Suprapubic skin (tissue), 4 donors: ENCODE results near the gene TMEM91. TPM values are rescaled to one million over a fixed set of nuclear protein-coding genes. Genes with fewer than 3 reads are reported as not detected.

Experiments used
- DNase-seq, 2 donors: peaks; one replicate each; pipeline ENCODE4 v3.0.0-alpha.2; 2019; ENCODE audit warnings: low spot score in 2 of 2
- H3K27ac ChIP-seq: fragments of 200-600 bp; sonication (generic); one replicate; pipeline ENCODE4 v1.5.1; 2019
- H3K27me3 ChIP-seq: fragments of 200-600 bp; sonication (generic); one replicate; pipeline ENCODE4 v1.5.1; 2019
- H3K36me3 ChIP-seq: fragments of 200-600 bp; sonication (generic); one replicate; pipeline ENCODE4 v1.5.1; 2019
- H3K4me1 ChIP-seq: fragments of 200-600 bp; sonication (generic); one replicate; pipeline ENCODE4 v1.5.1; 2019
- H3K4me3 ChIP-seq: fragments of 200-600 bp; sonication (generic); one replicate; pipeline ENCODE4 v1.5.1; 2019; ENCODE audit warnings: mild to moderate bottlenecking
- H3K9me3 ChIP-seq: fragments of 200-600 bp; sonication (generic); one replicate; pipeline ENCODE4 v1.5.1; 2019
- EP300 ChIP-seq: sonication (generic); formaldehyde crosslinking; IDR thresholded peaks from one replicate; pipeline ENCODE4 v1.6.1; 2017; ENCODE audit warnings: antibody characterized with exemption
- POLR2A ChIP-seq, 2 donors: fragments of 450-650 bp; IDR thresholded peaks; one replicate each; pipeline ENCODE4 v1.6.1; 2017; ENCODE audit warnings: antibody characterized with exemption in 2 of 2, mild to moderate bottlenecking in 2 of 2, moderate library complexity in 2 of 2
- POLR2AphosphoS5 ChIP-seq, 3 donors: sonication (generic); formaldehyde crosslinking; IDR thresholded peaks; one replicate each; pipeline ENCODE4 v1.6.1; 2017; ENCODE audit warnings: antibody characterized with exemption in 3 of 3
- WGBS: methylation state at CpG from one replicate; pipeline ENCODE4 v1.1.5; 2018; 5-methylcytosine and 5-hydroxymethylcytosine counted together
- total RNA-seq, 4 donors: library from RNA; depleted of rRNA; stranded (reverse); fragments of >200 nt; gene quantifications; one replicate each; pipeline ENCODE4 v1.1.0, GENCODE V29; 2016
- TF ChIP-seq, protein P1 (sequence below), 2 donors: fragments of 200-600 bp in 1 of 2; fragments of 450-650 bp in 1 of 2; sonication (generic) in 1 of 2; IDR thresholded peaks; one replicate each; pipeline ENCODE4 v1.5.1; 2016 to 2019; ENCODE audit warnings: antibody characterized with exemption in 2 of 2, mild to moderate bottlenecking in 1 of 2, moderate library complexity in 1 of 2

Gene TMEM91
- total RNA-seq, 4 donors from 2014 or later = 29.6 to 109 (median 88.1) TPM

- Histone ChIP-seq H3K9me3 (no peaks in the 10 kb centered on the region), H3K36me3 (peaks cover 15% of the 10 kb centered on the region), H3K27ac (peak overlapping the region; percentile 39), H3K4me1 (peaks cover 58% of the 10 kb centered on the region), H3K27me3 (no peaks in the 10 kb centered on the region), H3K4me3 (peak overlapping the region; percentile 69)
- no peak for DNase-seq
- WGBS = 5% methylated on average over 22 of the region's 22 CpGs
- TF ChIP-seq EP300 (no peak), POLR2A (IDR thresholded peaks at IDR 0.05) (no peak), POLR2AphosphoS5 (IDR thresholded peaks at IDR 0.05) (no peak)
- TF ChIP-seq, protein P1, sequence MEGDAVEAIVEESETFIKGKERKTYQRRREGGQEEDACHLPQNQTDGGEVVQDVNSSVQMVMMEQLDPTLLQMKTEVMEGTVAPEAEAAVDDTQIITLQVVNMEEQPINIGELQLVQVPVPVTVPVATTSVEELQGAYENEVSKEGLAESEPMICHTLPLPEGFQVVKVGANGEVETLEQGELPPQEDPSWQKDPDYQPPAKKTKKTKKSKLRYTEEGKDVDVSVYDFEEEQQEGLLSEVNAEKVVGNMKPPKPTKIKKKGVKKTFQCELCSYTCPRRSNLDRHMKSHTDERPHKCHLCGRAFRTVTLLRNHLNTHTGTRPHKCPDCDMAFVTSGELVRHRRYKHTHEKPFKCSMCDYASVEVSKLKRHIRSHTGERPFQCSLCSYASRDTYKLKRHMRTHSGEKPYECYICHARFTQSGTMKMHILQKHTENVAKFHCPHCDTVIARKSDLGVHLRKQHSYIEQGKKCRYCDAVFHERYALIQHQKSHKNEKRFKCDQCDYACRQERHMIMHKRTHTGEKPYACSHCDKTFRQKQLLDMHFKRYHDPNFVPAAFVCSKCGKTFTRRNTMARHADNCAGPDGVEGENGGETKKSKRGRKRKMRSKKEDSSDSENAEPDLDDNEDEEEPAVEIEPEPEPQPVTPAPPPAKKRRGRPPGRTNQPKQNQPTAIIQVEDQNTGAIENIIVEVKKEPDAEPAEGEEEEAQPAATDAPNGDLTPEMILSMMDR (IDR thresholded peaks at IDR 0.05) = no peak
These were observed 25.5 kb upstream of the TMEM91 start for GRCh38 chr19:41350735-41351338.

- under 1% methylated on average over 49 of the region's 58 CpGs for WGBS
- peak overlapping the region; percentile 43 for H3K27ac ChIP-seq
- no peaks in the 10 kb centered on the region for H3K9me3 ChIP-seq
- no peak for TF ChIP-seq EP300
- peak in 1 of 2 donors; percentile 84 for DNase-seq
- peaks cover 8% of the 10 kb centered on the region for H3K36me3 ChIP-seq
- peaks cover 61% of the 10 kb centered on the region for H3K4me1 ChIP-seq
- peak overlapping the region; percentile 69 for H3K4me3 ChIP-seq
- H3K27me3 ChIP-seq = no peaks in the 10 kb centered on the region
These were observed 24.7 kb upstream of the TMEM91 start for GRCh38 chr19:41351339-41352245.

DNA sequence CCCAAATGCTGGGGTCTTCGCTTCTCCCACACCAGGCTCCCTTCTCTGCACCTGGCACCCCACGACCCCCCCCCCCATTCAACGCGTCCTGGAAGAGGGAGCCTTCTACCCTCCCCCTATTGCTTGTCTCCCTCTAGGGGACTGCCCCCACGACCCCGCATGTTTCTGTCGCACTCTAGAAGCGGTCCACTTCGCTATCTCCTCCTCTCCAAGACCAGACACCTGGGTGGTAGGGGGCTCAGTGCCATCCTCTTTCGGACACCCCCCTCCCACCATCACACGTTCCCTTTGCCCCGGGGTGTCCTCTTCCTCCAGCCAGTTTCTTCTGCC, 24.1 kb upstream of the TMEM91 start:
- no peaks in the 10 kb centered on the region for H3K9me3 ChIP-seq
- H3K4me1 ChIP-seq = peaks cover 67% of the 10 kb centered on the region
- H3K27me3 ChIP-seq = no peaks in the 10 kb centered on the region
- DNase-seq = no peak
- peak overlapping the region; percentile 69 for H3K4me3 ChIP-seq
- TF ChIP-seq POLR2A (IDR thresholded peaks at IDR 0.05) (no peak), POLR2AphosphoS5 (IDR thresholded peaks at IDR 0.05) (no peak)
- WGBS = under 1% methylated on average over 12 of the region's 12 CpGs
- peaks cover 7% of the 10 kb centered on the region for H3K36me3 ChIP-seq
- peak overlapping the region; percentile 43 for H3K27ac ChIP-seq

DNA sequence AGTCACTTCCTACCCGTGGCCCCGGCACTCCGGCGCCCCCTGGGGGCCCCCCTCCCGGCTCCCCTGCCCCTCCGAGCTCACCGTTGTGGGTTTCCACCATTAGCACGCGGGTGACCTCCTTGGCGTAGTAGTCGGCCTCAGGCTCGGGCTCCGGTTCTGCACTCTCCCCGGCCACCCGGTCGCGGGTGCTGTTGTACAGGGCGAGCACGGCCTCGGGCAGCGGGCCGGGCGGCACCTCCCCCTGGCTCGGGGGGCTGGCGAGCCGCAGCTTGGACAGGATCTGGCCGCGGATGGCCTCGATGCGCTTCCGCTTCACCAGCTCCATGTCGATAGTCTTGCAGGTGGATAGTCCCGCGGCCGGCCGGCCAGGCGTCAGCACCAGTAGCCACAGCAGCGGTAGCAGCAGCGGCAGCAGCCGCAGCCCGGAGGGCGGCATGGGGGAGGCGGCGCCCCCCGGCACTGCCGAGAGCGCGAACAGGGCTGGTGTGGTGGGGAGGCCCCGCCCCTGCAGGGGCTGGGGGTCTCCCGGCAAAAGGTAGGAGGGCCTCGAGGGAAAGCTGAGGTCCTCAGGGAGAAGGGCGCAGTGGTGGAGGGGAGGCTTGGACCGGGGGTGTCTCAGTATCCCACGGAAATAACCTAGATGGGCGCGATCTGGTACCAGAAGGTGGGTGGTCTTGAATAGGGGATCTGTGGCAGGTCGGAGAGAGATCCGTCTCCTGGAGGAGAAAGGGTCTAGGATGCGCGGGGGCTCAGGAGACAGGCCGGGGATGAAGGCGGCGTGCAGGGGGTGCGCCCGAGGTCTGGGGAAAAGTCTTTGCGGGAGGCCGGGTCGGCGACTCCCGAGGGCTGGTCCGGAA, 23.5 kb upstream of the TMEM91 start:
- H3K27me3 ChIP-seq = no peaks in the 10 kb centered on the region
- TF ChIP-seq EP300 = no peak
- no peak for TF ChIP-seq POLR2AphosphoS5 (IDR thresholded peaks at IDR 0.05)
- TF ChIP-seq, protein P1 (IDR thresholded peaks at IDR 0.05) = peak in 1 of 2 donors; percentile 29
- no peak for TF ChIP-seq POLR2A (IDR thresholded peaks at IDR 0.05)
- H3K4me3 ChIP-seq = peak overlapping the region; percentile 69
- WGBS = under 1% methylated on average over 38 of the region's 71 CpGs
- peaks cover 3% of the 10 kb centered on the region for H3K36me3 ChIP-seq
- peaks cover 69% of the 10 kb centered on the region for H3K4me1 ChIP-seq
- no peaks in the 10 kb centered on the region for H3K9me3 ChIP-seq
- H3K27ac ChIP-seq = peak overlapping the region; percentile 77
- DNase-seq = peak in 1 of 2 donors; percentile 79

DNA sequence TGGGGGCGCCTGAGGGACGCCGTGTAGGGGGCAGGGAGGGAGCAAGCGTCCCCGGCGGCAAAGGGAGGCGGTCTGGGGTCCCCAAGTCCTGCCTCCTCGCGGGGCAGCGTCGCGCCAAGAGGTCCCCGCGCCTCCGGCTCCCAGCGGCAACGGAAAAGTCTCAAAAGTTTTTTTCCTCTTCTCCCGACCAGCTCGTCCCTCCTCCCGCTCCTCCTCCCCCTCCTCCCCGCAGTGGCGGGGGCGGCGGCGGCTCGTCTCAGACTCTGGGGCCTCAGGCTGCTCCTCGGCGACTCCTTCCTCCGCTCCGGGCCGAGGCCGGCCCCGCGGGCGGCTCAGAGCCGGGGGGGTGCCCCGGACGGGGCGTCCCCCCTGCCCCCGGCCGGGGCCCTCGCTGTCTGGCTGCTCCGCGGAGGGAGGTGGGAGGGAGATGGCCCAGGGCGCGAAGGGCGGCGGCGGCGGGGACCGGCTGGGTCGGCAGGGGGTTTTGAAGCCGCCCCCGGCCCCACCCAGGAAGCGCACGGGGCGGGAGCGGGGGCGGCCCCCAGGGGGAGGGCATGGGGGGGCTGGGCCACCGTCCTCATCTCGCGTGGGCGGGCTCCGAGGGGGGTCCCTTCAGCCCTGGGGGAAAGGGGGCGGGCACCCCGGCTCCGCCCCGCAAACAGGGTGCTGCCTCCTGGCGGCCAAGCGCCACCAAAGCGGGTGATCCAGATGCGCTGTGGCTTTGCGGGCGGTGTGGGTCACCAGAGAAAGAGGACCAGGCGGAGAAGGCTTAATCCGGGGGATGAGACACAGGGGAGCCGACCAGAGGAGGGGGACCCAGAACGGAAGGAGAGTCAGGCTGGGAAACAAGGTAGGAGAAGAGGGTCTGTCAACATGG, 22.6 kb upstream of the TMEM91 start, which contains the start of gene TGFB1:
TSS of gene TGFB1 (minus strand) at position 457 of the 877 bp plus-strand sequence. CDS start 878 bp downstream, outside the sequence.
- Histone ChIP-seq H3K4me3 (peak within 1 kb of the TSS; percentile 69), H3K4me1 (peaks cover 69% of the 10 kb centered on the region), H3K9me3 (no peaks in the 10 kb centered on the region), H3K27me3 (no peaks in the 10 kb centered on the region), H3K36me3 (no peaks in the 10 kb centered on the region), H3K27ac (peak within 1 kb of the TSS; percentile 77)
- WGBS = 2% methylated on average over 25 of the region's 78 CpGs
- DNase-seq = peak; percentile 93 to 94
- TF ChIP-seq, protein P1 (IDR thresholded peaks at IDR 0.05) = peak; percentile 72 to 95
- TF ChIP-seq POLR2AphosphoS5 (IDR thresholded peaks at IDR 0.05) (no peak), EP300 (no peak)
